Jurkat, Clone E6-1 (cell line): ENCODE results near the gene STUB1.
A peak's percentile ranks its signal among the peaks of the same experiment; 100 is the strongest.

ENCODE experiments used
- DNase-seq: peaks from one replicate; pipeline ENCODE4 v3.0.0-alpha.2; 2011; ENCODE audit warnings: low read depth, low spot score
- H3K4me3 ChIP-seq: 2 replicates; pipeline ENCODE4 v1.5.1; 2011; ENCODE audit warnings: mild to moderate bottlenecking, low read length, control low read depth, moderate library complexity

The STUB1 gene

DNA sequence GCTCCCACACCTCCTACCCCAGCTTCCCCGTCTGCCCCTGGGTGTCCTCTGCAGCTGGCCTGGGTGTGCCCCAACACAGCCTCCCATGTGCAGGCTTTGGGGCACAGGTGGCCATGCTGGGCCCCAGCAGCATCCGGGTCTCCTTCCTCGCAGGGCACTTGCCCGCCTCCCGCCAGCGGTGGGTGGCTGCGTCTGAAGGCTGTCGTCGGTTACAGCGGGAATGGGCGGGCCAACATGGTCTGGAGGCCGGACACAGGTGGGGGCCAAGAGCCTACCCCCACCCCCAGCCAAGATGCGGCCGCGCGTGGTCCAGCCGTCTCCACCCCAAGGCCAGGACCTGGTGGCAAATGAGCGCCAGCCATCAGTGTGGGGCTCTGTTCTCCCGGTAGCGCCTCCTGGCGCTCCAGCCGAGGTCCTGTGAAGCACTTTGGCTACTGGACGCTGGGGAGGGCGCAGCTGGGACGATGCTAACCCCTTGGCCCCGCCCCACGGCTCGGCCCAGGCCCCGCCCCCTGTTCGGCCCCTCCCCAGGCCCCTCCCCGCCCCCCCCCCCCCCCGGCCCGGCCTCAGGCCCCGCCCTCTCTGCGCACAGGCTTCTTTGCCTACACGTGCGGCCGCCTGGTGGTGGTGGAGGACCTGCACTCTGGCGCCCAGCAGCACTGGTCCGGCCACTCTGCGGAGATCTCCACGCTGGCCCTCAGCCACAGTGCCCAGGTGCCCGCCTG lies 19.6 kb upstream of the STUB1 start:
- H3K4me3 ChIP-seq = no peak overlapping the region
- DNase-seq = no peak

DNA sequence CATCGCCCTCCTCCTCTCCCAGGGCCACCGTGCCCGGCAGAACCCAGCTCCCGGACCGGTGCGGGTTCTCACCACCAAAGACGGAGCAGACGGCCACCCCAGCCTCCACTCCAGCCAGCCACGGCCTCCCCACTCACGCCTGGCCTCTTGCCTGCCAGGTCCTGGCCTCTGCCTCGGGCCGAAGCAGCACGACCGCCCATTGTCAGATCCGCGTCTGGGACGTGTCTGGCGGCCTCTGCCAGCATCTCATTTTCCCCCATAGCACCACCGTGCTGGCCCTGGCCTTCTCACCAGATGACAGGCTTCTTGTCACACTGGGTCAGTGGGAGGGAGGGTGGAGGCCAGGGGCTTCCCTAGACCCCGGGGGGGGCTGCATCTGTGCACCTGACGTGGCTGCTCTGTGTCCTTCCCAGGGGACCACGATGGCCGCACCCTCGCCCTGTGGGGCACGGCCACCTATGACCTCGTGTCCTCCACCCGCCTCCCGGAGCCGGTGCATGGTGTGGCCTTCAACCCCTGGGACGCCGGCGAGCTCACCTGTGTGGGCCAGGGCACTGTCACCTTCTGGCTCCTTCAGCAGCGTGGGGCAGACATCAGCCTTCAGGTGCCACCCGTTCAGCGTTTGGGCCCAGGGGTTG lies 18.9 kb upstream of the STUB1 start:
- H3K4me3 ChIP-seq = no peak overlapping the region
- DNase-seq = no peak

DNA sequence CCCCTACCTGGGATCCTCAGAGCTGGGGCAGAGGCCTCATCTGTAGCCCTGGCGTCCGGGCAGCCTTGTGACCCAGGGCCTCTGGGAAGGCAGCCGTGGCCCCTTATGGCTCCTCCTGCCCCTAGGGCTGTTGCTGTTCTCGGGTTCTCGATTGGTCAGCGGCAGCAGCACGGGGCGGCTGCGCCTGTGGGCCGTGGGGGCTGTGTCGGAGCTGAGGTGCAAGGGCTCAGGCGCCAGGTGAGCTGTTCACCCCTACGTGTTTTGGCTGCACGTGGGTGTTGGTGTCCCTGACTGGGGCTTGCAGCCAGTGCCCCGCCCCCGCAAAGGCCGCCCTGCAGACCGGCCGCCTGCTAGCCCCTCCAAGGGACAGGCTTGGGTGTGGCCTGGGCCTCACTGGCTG lies 18.1 kb upstream of the STUB1 start:
- no peak overlapping the region for H3K4me3 ChIP-seq
- no peak for DNase-seq

DNA sequence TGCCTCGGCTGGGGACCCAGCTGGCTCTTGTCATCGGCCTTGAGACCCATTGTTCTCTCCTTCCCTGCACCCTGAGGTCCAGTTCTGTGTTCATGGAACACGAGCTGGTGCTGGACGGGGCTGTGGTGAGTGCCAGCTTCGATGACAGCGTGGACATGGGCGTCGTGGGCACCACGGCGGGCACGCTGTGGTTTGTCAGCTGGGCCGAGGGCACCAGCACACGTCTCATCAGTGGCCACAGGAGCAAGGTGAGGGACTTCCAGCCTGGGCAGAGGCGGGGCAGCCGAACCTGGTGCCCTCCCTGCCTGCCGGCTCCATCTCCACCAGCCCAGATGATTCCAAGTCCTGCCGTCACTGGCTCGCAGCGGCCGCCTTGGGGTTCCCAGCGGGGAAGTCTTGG lies 17.6 kb upstream of the STUB1 start:
- DNase-seq = no peak
- H3K4me3 ChIP-seq = no peak overlapping the region

DNA sequence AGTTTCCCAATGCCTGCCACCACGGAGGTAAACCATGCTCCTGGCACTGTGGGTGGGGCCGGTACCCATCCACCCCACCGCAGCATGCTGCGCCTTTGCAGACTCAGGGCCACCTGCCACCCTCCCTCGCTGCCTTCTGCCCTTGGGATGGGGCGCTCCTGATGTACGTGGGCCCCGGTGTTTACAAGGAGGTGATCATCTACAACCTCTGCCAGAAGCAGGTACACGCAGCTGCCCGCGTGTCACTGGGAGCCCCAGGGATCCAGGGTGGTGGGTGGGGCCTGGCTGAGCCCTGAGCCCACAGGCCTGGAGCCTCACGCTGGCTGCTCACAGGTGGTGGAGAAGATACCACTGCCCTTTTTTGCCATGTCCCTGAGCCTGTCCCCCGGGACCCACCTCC lies 13.6 kb upstream of the STUB1 start:
- H3K4me3 ChIP-seq = no peak overlapping the region
- no peak for DNase-seq

DNA sequence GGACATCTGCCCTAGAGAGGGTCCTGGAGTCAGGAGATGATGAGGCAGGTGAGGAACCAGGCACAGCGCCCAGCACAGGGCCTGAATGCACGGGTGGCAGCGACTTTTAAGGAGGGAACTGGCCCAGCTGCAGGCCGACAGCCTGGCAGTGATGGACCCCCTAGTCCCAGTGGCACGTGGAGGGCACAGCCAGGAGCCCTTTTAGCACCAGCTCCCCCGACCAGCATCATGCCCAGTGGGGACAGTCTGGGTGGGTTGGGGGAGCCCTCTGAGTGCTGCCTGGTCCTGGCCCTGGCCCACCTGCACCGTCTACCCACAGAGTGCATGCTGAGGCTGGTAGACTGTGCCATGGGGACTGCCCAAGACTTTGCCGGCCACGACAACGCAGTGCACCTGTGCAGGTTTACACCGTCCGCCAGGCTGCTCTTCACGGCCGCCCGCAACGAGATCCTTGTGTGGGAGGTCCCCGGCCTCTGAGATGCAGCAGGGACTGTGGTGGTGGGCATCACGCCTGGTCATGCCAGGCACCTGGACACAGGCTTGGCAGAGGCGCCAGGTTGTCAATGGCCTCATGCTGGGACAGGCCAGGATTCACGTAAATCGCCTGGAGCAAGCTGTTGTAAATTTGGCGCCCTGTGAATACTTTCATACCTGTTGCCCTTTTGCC lies 13.0 kb upstream of the STUB1 start:
- DNase-seq = no peak
- peak overlapping the region; percentile 50 for H3K4me3 ChIP-seq

DNA sequence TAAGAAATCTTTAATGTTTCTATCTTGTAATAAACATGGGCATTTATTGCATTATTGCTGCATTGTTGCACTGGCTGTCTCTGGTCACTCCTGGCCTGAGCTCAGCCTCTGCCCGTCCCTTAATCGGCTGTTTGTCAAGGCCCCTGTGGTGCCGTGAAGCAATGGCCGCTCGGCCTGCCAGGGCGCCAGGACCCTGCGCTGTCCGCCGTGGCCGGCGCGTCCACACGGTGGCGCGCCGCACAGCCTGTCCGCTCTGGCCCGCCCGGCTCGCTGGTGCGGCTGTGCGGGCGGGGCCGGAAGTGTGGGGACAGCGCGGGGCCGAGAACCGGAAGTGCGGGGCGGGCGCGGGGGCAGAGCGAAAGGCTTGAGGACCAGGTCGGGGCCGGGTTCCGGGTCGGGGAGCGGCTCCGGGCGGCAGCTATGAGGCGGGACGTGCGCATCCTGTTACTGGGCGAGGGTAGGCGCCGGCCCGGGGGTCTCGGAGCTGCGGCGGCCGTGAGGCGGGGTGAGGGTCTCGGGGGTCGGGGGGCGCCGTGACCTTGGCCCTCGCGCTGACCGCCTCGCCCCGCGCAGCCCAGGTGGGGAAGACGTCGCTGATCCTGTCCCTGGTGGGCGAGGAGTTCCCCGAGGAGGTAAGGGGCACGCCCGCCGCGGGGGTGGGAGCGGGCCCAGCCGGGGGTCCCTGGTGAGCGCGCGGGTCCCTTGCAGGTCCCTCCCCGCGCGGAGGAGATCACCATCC lies 12.3 kb upstream of the STUB1 start, which contains the start of gene RHOT2:
Gene RHOT2, plus strand, starts transcription at position 353 of the 739 bp plus-strand sequence. Its CDS starts 68 bp downstream, at position 421.
- DNase-seq = peak; percentile 67
- peak within 1 kb of the TSS; percentile 76 for H3K4me3 ChIP-seq

DNA sequence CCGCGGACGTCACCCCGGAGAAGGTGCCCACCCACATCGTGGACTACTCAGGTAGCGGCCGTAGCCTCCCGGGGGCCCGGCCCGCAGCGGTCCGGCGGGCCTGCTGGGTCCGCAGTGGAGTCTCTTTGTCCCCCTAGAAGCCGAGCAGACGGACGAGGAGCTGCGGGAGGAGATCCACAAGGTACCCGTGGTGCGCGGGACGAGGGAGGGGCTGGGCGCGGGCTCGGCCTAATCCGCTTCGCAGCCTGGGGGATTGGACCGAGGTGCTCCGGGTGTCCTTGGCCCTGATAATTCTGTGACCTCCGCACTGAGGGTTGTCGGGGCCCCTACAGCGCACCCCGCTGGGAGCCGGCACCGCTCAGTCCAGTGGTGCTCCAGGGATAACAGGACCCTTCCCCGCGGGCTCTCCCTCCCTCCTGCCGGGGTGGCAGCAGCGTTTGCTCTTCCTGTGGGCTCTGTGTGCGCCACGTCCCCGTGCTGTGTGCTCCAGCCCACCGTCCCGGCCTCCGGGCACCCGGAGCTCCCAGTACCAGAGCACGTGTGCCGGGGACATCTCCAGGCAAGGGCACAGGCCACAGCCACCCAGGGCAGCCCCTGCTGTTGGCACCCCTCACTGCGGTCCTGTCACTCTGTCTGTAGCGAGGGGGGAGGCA lies 11.6 kb upstream of the STUB1 start:
- no peak for DNase-seq
- peak overlapping the region; percentile 76 for H3K4me3 ChIP-seq

DNA sequence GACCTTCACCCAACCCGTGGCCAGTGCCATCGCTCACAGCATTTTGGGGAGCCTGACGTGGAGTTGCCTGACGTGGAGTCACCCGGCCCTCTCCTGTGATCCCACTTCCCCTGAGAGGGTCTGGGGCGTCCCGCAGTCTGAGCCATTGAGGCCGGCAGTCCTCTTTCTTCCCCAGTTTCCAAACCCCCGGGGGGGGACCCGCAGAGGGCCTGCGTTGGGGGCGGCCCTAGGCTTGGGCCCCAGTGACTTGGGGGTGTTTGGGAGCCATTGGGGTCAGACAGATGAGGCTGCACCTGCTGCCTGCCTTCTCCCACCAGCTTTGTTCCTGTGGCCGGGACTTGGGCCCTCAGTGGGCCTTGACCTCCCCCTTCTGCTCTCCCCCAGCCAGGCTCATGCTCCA lies 10.5 kb upstream of the STUB1 start:
- H3K4me3 ChIP-seq = no peak overlapping the region
- DNase-seq = no peak

DNA sequence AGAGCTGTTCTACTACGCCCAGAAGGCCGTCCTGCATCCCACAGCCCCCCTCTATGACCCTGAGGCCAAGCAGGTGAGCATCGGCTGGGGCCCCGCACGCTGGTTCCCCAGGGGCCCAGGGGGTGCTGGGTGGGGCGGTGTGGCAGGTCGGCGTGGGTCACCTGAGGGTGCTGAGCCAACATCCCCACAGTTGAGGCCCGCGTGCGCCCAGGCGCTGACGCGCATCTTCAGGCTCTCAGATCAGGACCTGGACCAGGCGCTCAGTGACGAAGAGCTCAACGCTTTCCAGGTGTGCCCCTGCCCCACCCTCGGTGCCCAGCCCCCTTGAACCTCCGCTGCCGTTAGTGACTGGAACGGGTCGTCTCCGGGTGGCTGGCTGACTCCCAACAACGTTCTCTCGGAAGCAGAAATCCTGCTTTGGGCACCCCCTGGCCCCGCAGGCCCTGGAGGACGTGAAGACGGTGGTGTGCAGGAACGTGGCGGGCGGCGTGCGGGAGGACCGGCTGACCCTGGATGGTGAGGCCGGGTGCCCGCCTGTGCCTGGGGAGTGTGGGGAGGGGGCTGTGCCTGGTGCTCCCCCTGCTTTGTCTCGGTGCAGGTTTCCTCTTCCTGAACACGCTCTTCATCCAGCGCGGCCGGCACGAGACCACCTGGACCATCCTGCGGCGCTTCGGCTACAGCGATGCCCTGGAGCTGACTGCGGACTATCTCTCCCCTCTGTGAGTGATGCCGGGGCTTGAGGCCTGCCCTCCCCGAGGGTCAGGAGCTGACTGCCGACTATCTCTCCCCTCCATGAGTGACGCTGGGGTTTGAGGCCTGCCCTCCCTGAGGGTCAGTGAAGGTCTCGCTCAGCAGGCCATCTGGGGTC lies 9.5 kb upstream of the STUB1 start:
- H3K4me3 ChIP-seq = no peak overlapping the region

DNA sequence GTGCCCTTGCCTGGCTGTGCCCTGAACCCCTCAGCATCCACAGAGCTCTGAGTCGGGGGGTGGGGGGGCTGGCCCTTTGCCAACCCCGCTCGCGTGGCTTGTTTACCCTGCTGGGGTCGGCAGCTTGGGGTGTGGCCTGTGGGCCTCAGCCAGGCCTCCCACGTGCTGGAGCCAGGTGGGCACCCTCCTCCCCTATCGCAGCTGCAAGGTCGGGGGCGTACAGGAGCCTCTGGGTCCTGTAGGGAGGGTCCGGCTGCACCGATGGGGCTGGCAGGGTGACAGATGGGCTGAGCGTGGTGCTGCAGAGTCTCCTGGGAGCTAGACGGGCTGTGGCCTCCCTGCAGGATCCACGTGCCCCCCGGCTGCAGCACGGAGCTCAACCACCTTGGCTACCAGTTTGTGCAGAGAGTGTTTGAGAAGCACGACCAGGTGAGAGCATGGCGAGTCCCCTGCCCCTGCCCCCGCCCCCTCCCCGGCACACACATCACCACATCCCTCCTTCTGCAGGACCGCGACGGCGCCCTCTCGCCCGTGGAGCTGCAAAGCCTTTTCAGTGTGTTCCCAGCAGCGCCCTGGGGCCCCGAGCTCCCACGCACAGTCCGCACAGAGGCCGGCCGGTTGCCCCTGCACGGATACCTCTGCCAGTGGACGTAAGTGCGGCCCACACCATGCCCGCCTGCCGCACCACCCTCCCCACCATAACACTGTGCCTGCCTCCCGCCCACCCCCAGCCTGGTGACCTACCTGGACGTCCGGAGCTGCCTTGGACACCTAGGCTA lies 8.7 kb upstream of the STUB1 start:
- no peak overlapping the region for H3K4me3 ChIP-seq
- no peak for DNase-seq

More for the DNA sequence above, 9.5 kb upstream of the STUB1 start:
- DNase-seq = no peak

DNA sequence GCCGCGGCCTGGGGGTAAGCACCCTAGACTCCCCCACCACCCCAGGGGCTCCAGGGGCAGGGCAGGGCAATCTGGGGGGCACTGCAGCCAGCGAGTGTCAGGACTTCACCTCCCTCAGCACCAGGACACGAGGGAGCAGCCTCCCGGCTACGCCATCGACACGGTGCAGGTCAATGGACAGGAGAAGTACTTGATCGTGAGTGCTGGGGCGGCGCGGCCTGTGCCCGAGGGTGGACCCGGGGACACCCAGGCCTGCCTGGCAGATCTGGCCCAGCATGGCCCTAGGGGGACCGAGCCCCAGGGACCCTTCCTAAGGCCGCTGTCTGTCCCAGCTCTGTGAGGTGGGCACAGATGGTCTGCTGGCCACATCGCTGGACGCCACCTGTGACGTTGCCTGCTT lies 7.8 kb upstream of the STUB1 start:
- no peak for DNase-seq
- no peak overlapping the region for H3K4me3 ChIP-seq

DNA sequence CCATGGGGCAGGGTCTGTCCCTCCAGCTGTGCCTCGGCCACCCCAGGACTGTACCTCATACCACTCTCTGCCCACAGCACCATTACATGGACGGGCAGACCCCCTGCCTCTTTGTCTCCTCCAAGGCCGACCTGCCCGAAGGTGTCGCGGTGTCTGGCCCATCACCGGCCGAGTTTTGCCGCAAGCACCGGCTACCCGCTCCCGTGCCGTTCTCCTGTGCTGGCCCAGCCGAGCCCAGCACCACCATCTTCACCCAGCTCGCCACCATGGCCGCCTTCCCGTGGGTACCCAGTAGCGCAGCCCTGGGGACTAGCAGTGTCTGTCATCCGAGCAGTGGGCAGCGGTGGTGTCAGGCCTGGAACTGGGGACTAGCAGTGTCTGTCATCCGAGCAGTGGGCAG lies 7.4 kb upstream of the STUB1 start:
- no peak for DNase-seq
- H3K4me3 ChIP-seq = no peak overlapping the region

DNA sequence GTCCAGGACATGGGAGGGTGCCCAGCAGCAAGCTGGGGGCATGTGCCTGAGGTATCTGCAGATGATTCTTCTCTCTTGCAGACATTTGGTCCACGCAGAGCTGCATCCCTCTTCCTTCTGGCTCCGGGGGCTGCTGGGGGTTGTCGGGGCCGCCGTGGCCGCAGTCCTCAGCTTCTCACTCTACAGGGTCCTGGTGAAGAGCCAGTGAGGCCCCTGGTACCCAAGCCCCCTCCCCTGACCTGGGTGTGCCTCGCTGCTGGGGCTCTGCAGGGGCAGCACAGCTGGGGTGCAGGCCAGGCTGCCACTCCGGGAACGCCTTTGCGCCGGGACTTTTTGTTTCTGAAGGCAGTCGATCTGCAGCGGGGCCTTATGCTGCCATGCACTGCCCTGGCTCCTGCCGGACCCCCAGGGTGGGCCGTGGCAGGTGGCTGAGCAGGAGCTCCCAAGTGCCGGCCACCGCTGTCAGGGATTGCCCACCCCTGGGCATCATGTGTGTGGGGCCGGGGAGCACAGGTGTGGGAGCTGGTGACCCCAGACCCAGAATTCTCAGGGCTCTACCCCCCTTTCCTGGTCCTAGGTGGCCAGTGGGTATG lies 6.7 kb upstream of the STUB1 start:
- DNase-seq = no peak
- H3K4me3 ChIP-seq = no peak overlapping the region

DNA sequence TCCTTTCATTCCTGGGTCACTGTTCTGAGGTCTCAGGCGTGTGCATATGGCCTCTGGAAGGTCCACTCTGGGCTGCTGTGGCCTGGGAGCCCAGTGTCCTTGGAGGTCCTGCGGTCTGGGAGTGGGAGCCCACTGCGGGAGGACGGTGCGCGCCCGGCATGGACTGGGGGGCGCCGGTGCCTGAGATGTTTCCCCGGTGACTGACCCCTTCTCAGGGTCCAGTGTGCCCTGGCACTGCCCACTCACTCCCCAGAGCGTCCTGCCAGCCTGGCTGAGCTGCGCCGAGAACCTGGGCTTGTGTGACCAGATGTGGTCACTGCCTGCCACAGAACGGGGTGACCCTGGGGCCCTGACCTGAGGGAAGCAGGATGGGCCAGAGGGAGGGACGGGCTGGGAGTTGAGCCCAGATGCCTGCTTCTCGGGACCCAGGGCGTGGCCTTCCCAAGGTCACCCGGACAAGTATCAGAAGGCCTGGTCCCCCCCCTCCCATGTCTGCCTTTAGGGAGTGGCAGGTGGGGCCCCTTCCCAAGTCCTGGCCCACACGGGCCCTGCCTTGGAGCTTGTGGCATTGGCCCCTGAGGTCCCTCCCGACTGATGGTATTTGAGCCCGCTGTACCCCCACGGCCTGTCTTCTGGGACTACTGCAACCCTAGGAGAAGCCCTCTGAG lies 5.9 kb upstream of the STUB1 start:
- DNase-seq = no peak
- H3K4me3 ChIP-seq = no peak overlapping the region

DNA sequence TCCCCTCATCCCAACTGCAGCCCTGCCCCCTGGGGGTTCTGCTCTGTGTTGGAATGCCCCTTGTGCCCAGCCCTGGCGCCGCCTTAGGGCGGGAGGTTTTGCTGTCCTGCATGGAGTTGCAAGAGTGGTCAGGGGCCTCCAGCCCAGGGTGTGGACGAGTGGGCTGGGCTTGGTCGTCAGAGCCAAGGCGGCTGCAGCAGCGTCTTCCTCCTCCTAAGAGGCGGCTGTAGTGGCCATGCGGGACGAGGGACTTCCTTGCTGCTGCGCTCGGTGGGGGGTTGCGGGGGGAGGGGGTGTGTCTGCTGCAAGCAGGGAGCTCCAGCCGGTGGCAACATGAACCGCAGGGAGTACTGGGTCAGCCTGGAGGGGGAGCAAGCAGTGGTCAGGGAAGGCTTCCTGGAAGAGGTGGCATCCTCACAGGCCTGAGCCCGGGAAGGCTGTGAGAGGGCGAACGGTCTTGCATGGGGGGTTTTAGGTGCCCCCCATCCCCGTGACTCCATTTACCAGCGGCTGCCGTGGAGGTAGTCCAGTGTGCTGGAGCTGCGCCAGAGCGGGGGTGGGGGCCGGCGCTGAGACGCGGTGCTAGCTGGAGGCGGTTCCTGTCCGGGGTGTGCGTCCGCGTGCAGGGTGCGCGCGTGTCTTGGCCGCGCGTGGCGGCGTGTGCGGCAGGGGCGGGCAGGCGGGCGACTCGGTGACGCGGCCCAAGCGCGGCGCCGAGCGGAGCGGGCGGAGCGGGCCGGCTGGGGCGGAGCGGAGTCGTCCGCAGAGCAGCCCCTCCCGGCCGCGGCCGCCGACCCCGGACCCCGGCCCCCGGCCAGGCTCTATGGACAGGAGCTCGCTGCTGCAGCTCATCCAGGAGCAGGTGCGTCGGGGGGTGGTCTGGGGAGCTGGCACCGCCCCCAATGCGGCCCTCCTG lies 5.0 kb upstream of the STUB1 start, which contains the start of gene RHBDL1:
Gene RHBDL1, plus strand, starts transcription at position 704 of the 916 bp plus-strand sequence. Its CDS starts 120 bp downstream, at position 824.
- no peak within 1 kb of the TSS for H3K4me3 ChIP-seq
- DNase-seq = no peak
